SK-N-SH (cell line): ENCODE results near the gene PHLPP1.

Experiments used
- EP300 ChIP-seq, 2 experiments: IDR thresholded peaks; 2 replicates each; pipeline versions ENCODE4 v1.4.0 to v1.6.1; 2012; ENCODE audit warnings: borderline replicate concordance in 1 of 2, low read depth in 1 of 2, low read length in 1 of 2
- NFIC ChIP-seq: IDR thresholded peaks from 2 replicates; pipeline ENCODE4 v1.4.0; 2012; ENCODE audit warnings: borderline replicate concordance
- TF ChIP-seq, protein P1 (sequence below): fragments of 200-600 bp; sonication (generic); IDR thresholded peaks from 2 replicates; pipeline ENCODE4 v1.6.1; 2017; ENCODE audit warnings: antibody characterized with exemption, mild to moderate bottlenecking, moderate library complexity
- TF ChIP-seq, protein P2 (sequence below): IDR thresholded peaks from 2 replicates; pipeline ENCODE4; 2012

DNA sequence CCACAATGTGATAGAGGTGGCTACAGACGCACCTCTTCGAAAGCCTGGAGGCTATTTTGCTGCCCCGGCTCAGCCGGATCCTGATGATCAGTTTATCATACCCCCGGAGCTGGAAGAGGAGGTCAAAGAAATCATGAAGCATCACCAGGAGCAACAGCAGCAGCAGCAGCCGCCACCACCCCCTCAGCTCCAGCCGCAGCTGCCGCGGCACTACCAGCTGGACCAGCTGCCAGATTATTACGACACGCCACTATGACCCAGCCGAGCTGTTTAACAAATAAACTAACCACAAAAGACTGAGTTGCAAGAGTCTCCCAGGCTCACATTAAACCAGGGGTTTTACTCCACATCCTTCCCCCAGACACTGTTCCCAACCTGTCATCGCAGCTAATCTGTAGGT, 263.8 kb downstream of the PHLPP1 start:
- TF ChIP-seq, protein P1, sequence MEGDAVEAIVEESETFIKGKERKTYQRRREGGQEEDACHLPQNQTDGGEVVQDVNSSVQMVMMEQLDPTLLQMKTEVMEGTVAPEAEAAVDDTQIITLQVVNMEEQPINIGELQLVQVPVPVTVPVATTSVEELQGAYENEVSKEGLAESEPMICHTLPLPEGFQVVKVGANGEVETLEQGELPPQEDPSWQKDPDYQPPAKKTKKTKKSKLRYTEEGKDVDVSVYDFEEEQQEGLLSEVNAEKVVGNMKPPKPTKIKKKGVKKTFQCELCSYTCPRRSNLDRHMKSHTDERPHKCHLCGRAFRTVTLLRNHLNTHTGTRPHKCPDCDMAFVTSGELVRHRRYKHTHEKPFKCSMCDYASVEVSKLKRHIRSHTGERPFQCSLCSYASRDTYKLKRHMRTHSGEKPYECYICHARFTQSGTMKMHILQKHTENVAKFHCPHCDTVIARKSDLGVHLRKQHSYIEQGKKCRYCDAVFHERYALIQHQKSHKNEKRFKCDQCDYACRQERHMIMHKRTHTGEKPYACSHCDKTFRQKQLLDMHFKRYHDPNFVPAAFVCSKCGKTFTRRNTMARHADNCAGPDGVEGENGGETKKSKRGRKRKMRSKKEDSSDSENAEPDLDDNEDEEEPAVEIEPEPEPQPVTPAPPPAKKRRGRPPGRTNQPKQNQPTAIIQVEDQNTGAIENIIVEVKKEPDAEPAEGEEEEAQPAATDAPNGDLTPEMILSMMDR = no peak
- TF ChIP-seq, protein P2, sequence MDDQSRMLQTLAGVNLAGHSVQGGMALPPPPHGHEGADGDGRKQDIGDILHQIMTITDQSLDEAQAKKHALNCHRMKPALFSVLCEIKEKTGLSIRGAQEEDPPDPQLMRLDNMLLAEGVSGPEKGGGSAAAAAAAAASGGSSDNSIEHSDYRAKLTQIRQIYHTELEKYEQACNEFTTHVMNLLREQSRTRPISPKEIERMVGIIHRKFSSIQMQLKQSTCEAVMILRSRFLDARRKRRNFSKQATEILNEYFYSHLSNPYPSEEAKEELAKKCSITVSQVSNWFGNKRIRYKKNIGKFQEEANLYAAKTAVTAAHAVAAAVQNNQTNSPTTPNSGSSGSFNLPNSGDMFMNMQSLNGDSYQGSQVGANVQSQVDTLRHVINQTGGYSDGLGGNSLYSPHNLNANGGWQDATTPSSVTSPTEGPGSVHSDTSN = no peak
- TF ChIP-seq EP300 (IDR thresholded peaks at IDR 0.05; ENCODE audit: borderline replicate concordance in 1 of 2, low read depth in 1 of 2, low read length in 1 of 2) (no peak), NFIC (no peak)
